ENCODE measurements around the gene SMPD1.
A peak's percentile ranks its signal among the peaks of the same experiment; 100 is the strongest.

The SMPD1 gene

GRCh38 chr11:6362873-6363678 is 27.2 kb upstream of the SMPD1 start:
- H3K4me1 ChIP-seq (ENCODE audit: control insufficient read depth, insufficient read depth, low read length): no peaks in the 10 kb centered on the region
- H3K36me3 ChIP-seq (ENCODE audit: control insufficient read depth, insufficient read depth, low read length): no peaks in the 10 kb centered on the region
- H3K9me3 ChIP-seq (ENCODE audit: control insufficient read depth, insufficient read depth, low read length): no peaks in the 10 kb centered on the region
- H3K9ac ChIP-seq (ENCODE audit: low read depth, low read length): no peak overlapping the region
- no peaks in the 10 kb centered on the region for H3K27me3 ChIP-seq (ENCODE audit: control insufficient read depth, insufficient read depth, low read length)
- no peak overlapping the region for H3K4me3 ChIP-seq (ENCODE audit: low read depth, low read length)

GRCh38 chr11:6365659-6366058 is 24.6 kb upstream of the SMPD1 start:
- Histone ChIP-seq H3K4me3 (ENCODE audit: low read depth, low read length) (no peak overlapping the region), H3K27me3 (ENCODE audit: control insufficient read depth, insufficient read depth, low read length) (no peaks in the 10 kb centered on the region), H3K9ac (ENCODE audit: low read depth, low read length) (no peak overlapping the region), H3K4me1 (ENCODE audit: control insufficient read depth, insufficient read depth, low read length) (no peaks in the 10 kb centered on the region), H3K36me3 (ENCODE audit: control insufficient read depth, insufficient read depth, low read length) (no peaks in the 10 kb centered on the region), H3K9me3 (ENCODE audit: control insufficient read depth, insufficient read depth, low read length) (no peaks in the 10 kb centered on the region)

DNA sequence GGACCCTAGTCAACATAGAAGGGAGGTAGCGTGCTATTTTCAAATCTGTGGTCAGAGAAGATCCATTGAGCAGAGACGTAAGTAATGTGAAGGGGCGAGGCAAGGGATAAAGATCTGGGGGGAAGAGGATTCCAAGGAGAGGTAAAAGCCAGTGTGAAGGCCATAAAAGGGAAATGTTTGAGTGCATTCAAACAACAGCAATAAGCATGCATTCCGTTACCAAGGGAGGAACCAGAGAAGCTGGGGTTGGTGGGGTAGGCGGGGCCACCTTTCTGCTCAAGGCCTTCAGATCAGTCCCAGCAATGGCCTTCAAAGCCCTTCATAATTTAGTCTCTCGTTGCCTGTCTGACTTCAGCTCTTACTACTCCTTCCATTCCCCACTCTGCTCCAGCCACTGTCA is 18.4 kb upstream of the SMPD1 start:
- Histone ChIP-seq H3K4me3 (ENCODE audit: low read depth, low read length) (no peak overlapping the region), H3K4me1 (ENCODE audit: control insufficient read depth, insufficient read depth, low read length) (no peaks in the 10 kb centered on the region), H3K9ac (ENCODE audit: low read depth, low read length) (no peak overlapping the region), H3K9me3 (ENCODE audit: control insufficient read depth, insufficient read depth, low read length) (no peaks in the 10 kb centered on the region), H3K27me3 (ENCODE audit: control insufficient read depth, insufficient read depth, low read length) (no peaks in the 10 kb centered on the region), H3K36me3 (ENCODE audit: control insufficient read depth, insufficient read depth, low read length) (no peaks in the 10 kb centered on the region)

DNA sequence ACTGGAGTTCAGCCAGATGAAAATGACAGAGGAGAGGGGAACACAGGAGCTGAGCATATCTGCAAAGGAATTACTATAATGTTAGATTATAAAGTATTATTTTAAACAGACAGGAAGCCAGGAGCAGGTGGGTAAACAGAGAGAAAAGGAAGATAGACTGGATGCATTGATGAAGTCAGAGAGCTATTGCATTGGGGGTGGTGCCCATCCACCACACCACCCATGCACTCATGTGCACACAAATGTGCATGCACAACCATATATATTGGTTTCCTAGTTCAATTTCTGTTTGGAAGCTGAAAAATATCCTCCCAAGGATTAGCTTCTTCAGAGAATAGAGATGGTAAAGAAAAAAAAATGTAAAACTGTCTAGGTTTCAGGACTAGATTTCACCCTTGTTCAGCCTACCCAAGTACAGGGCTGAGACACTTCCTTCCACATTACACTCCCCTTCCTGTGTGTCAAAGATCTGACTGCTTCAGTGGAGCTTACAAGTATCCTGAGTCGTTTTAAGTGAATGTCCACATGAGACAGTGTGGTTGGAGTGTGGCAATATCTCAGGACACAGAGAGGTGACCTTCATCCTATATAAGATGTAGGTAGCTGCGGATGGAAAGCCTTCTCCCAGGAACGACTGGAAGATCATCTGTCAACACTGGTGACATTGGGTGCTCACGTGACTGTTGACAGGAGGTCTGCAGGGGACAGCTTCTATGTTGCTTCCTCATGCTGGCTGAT is 12.2 kb upstream of the SMPD1 start:
- no peaks in the 10 kb centered on the region for H3K36me3 ChIP-seq (ENCODE audit: control insufficient read depth, insufficient read depth, low read length)
- no peak overlapping the region for H3K9ac ChIP-seq (ENCODE audit: low read depth, low read length)
- peaks cover 11% of the 10 kb centered on the region for H3K4me1 ChIP-seq (ENCODE audit: control insufficient read depth, insufficient read depth, low read length)
- H3K27me3 ChIP-seq (ENCODE audit: control insufficient read depth, insufficient read depth, low read length): no peaks in the 10 kb centered on the region
- no peaks in the 10 kb centered on the region for H3K9me3 ChIP-seq (ENCODE audit: control insufficient read depth, insufficient read depth, low read length)
- H3K4me3 ChIP-seq (ENCODE audit: low read depth, low read length): no peak overlapping the region

GRCh38 chr11:6378640-6378989 is 11.7 kb upstream of the SMPD1 start:
- H3K9ac ChIP-seq (ENCODE audit: low read depth, low read length): no peak overlapping the region
- no peak overlapping the region for H3K4me3 ChIP-seq (ENCODE audit: low read depth, low read length)
- no peaks in the 10 kb centered on the region for H3K36me3 ChIP-seq (ENCODE audit: control insufficient read depth, insufficient read depth, low read length)
- H3K9me3 ChIP-seq (ENCODE audit: control insufficient read depth, insufficient read depth, low read length): no peaks in the 10 kb centered on the region
- H3K4me1 ChIP-seq (ENCODE audit: control insufficient read depth, insufficient read depth, low read length): peaks cover 11% of the 10 kb centered on the region
- H3K27me3 ChIP-seq (ENCODE audit: control insufficient read depth, insufficient read depth, low read length): no peaks in the 10 kb centered on the region

GRCh38 chr11:6385046-6385777 is 5.1 kb upstream of the SMPD1 start:
- H3K4me3 ChIP-seq (ENCODE audit: low read depth, low read length): no peak overlapping the region
- H3K4me1 ChIP-seq (ENCODE audit: control insufficient read depth, insufficient read depth, low read length): peaks cover 14% of the 10 kb centered on the region
- no peaks in the 10 kb centered on the region for H3K9me3 ChIP-seq (ENCODE audit: control insufficient read depth, insufficient read depth, low read length)

GRCh38 chr11:6387811-6388599 is 2.3 kb upstream of the SMPD1 start:
- peaks cover 6% of the 10 kb centered on the region for H3K27me3 ChIP-seq (ENCODE audit: control insufficient read depth, insufficient read depth, low read length)
- H3K9ac ChIP-seq (ENCODE audit: low read depth, low read length): no peak overlapping the region
- no peak overlapping the region for H3K4me3 ChIP-seq (ENCODE audit: low read depth, low read length)
- H3K4me1 ChIP-seq (ENCODE audit: control insufficient read depth, insufficient read depth, low read length): peaks cover 5% of the 10 kb centered on the region
- H3K9me3 ChIP-seq (ENCODE audit: control insufficient read depth, insufficient read depth, low read length): no peaks in the 10 kb centered on the region
- H3K36me3 ChIP-seq (ENCODE audit: control insufficient read depth, insufficient read depth, low read length): no peaks in the 10 kb centered on the region

More at GRCh38 chr11:6385046-6385777, 5.1 kb upstream of the SMPD1 start:
- no peaks in the 10 kb centered on the region for H3K36me3 ChIP-seq (ENCODE audit: control insufficient read depth, insufficient read depth, low read length)
- no peaks in the 10 kb centered on the region for H3K27me3 ChIP-seq (ENCODE audit: control insufficient read depth, insufficient read depth, low read length)
- H3K9ac ChIP-seq (ENCODE audit: low read depth, low read length): no peak overlapping the region

- Histone ChIP-seq H3K4me3 (ENCODE audit: low read depth, low read length) (no peak overlapping the region), H3K27me3 (ENCODE audit: control insufficient read depth, insufficient read depth, low read length) (peaks cover 6% of the 10 kb centered on the region), H3K4me1 (ENCODE audit: control insufficient read depth, insufficient read depth, low read length) (peaks cover 5% of the 10 kb centered on the region)
Observed at GRCh38 chr11:6388748-6389147, 1.5 kb upstream of the SMPD1 start.

DNA sequence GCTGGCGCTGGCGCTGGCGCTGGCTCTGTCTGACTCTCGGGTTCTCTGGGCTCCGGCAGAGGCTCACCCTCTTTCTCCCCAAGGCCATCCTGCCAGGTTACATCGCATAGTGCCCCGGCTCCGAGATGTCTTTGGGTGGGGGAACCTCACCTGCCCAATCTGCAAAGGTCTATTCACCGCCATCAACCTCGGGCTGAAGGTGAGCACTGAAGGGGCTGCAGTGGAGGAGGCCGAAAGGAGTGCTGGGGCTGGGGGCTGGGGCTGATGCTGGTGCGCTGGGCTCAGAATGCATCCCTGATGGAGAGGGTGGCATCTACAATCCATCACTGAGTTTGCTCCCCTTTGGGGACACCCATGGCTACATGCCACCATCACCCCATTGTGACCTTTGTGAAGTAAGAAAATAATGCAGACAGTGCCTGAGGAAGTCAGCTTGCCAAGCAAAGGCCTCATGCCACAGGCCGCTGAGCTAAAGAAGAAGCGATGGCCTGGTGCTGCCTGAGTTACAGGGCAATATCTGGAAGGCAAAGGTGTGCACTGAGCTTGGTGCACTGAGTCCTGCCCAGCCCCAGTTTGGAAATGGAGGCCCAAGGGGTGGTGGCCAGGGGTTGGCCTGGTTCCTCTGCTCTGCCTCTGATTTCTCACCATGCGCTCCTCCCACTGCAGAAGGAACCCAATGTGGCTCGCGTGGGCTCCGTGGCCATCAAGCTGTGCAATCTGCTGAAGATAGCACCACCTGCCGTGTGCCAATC is 620 bp downstream of the SMPD1 start:
- Histone ChIP-seq H3K9ac (ENCODE audit: low read depth, low read length) (no peak overlapping the region), H3K4me3 (ENCODE audit: low read depth, low read length) (peak overlapping the region; percentile 67), H3K27me3 (ENCODE audit: control insufficient read depth, insufficient read depth, low read length) (peaks cover 6% of the 10 kb centered on the region), H3K4me1 (ENCODE audit: control insufficient read depth, insufficient read depth, low read length) (no peaks in the 10 kb centered on the region), H3K9me3 (ENCODE audit: control insufficient read depth, insufficient read depth, low read length) (no peaks in the 10 kb centered on the region), H3K36me3 (ENCODE audit: control insufficient read depth, insufficient read depth, low read length) (no peaks in the 10 kb centered on the region)

More at GRCh38 chr11:6388748-6389147, 1.5 kb upstream of the SMPD1 start:
- Histone ChIP-seq H3K9ac (ENCODE audit: low read depth, low read length) (no peak overlapping the region), H3K9me3 (ENCODE audit: control insufficient read depth, insufficient read depth, low read length) (no peaks in the 10 kb centered on the region), H3K36me3 (ENCODE audit: control insufficient read depth, insufficient read depth, low read length) (no peaks in the 10 kb centered on the region)

DNA sequence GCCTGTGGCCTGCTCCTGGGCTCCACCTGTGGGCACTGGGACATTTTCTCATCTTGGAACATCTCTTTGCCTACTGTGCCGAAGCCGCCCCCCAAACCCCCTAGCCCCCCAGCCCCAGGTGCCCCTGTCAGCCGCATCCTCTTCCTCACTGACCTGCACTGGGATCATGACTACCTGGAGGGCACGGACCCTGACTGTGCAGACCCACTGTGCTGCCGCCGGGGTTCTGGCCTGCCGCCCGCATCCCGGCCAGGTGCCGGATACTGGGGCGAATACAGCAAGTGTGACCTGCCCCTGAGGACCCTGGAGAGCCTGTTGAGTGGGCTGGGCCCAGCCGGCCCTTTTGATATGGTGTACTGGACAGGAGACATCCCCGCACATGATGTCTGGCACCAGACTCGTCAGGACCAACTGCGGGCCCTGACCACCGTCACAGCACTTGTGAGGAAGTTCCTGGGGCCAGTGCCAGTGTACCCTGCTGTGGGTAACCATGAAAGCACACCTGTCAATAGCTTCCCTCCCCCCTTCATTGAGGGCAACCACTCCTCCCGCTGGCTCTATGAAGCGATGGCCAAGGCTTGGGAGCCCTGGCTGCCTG is 1.4 kb downstream of the SMPD1 start:
- no peaks in the 10 kb centered on the region for H3K4me1 ChIP-seq (ENCODE audit: control insufficient read depth, insufficient read depth, low read length)
- H3K9ac ChIP-seq (ENCODE audit: low read depth, low read length): no peak overlapping the region
- no peaks in the 10 kb centered on the region for H3K36me3 ChIP-seq (ENCODE audit: control insufficient read depth, insufficient read depth, low read length)
- H3K27me3 ChIP-seq (ENCODE audit: control insufficient read depth, insufficient read depth, low read length): peaks cover 6% of the 10 kb centered on the region
- H3K9me3 ChIP-seq (ENCODE audit: control insufficient read depth, insufficient read depth, low read length): no peaks in the 10 kb centered on the region
- H3K4me3 ChIP-seq (ENCODE audit: low read depth, low read length): no peak overlapping the region

All from iPS-15b (cell line).